GM19193 (cell line): ENCODE results near the gene TRMT6.

Source experiments
- POLR2A ChIP-seq: IDR thresholded peaks from 4 replicates; pipeline ENCODE4 v1.6.1; 2011; ENCODE audit not compliant: insufficient read depth, insufficient read length; ENCODE audit errors: extremely low read depth

TRMT6 gene, protein sequence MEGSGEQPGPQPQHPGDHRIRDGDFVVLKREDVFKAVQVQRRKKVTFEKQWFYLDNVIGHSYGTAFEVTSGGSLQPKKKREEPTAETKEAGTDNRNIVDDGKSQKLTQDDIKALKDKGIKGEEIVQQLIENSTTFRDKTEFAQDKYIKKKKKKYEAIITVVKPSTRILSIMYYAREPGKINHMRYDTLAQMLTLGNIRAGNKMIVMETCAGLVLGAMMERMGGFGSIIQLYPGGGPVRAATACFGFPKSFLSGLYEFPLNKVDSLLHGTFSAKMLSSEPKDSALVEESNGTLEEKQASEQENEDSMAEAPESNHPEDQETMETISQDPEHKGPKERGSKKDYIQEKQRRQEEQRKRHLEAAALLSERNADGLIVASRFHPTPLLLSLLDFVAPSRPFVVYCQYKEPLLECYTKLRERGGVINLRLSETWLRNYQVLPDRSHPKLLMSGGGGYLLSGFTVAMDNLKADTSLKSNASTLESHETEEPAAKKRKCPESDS

GRCh38 chr20:5950271-5951031, at the start of gene TRMT6, which contains the start of gene MCM8:
Gene TRMT6 (minus strand): TSS chr20:5950533. CDS start chr20:5950405, 128 bp downstream.
Gene MCM8 (plus strand): TSS chr20:5950652. CDS start chr20:5952016, 1,364 bp downstream.
- TF ChIP-seq POLR2A, result peak; percentile 77

DNA sequence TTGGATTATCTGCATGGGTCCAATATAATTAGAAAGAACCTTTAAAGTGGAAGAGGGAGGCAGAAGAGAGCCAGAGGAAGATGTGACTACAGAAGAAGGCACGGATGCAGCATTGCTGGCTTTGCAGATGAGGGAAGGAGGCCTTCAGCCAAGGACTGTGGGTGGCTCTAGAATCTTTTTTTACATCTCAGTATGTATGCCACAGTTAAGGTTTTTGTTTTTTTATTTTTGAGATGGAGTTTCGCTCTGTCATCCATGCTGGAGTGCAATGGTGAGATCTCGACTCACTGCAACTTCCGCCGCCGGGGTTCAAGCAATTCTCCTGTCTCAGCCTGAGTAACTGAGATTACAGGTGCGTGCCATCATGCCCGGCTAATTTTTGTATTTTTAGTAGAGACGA, 49.5 kb upstream of the TRMT6 start:
- TF ChIP-seq POLR2A, result no peak

GRCh38 chr20:5996765-5997164, 46.4 kb upstream of the TRMT6 start:
- no peak for TF ChIP-seq POLR2A

- TF ChIP-seq POLR2A, result no peak
These were observed 41.5 kb upstream of the TRMT6 start for GRCh38 chr20:5991623-5992441.

DNA sequence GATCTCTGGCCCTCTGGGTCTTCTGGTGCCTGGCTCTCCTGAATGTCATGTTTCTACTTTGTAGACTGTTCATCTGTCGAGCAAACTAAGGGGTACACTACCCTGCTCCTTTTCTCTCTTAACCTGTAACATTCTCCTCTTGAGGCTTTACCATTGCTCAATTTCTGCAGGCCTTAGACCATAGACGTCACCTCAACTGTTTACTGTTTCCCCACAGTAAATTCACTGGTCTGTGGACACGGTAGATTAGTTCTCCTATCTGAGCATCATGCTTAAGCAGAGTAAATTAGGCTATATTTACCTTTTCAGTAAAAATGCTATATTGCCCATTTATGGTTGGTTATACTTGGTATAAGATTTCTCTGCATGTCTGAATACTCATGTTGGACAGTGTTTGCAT, 40.6 kb upstream of the TRMT6 start:
- no peak for TF ChIP-seq POLR2A

DNA sequence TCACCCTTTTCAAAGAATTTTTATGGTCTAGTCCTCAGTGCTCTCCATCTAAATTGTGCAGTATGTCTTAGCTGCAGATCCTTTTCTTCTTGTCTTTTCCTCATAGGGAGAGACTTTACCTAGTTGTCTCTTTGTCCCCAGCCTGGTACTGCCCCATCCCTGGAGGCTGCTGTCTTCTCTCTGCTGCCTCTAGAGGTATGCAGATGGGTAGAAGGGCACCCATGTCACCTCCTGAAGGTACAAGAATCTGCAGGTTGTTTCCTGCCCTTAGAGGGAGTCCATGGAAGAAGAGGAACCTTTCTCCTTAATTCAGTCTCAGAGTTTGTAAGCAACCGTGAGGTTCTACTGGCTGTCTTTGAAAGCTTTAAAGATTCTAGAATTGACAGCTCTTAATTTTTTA, 39.2 kb upstream of the TRMT6 start:
- no peak for TF ChIP-seq POLR2A

GRCh38 chr20:5987383-5987782, 37.0 kb upstream of the TRMT6 start:
- TF ChIP-seq POLR2A, result no peak

DNA sequence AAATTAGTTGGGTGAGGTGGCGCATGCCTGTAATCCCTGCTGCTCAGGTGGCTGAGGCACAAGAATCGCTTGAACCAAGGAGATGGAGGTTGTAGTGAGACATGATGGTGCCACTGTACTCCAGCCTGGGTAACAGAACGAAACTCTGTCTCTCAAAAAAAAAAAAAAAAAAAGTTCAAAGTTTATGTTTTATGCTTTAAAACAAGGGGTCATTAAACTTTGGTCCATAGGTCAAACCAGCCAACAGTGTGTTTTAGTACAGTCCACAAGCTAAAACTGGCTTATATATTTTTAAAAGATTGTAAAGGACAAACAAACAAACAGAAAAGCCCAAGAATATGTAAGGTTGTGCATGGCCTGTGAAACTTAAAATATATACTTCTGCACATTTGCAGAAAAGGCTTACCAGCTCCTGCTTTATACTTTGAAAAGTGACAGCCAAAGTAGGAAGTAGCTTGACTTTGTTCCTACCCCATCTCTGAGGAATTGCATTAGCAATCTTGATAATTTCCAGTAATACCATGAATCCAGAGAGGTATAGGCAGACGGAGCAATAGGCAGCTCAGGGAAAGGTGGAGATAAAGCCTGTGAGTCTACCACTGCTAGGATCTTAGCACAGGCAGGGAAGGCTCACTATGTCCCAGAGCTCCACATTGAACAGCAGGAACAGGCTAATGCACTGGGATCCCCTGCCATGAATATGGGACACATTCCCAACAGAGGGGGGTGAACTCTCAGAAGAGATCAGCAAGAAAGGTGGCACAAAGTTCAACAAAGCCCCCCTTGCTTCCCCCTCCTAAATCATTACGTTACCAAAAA, 30.6 kb upstream of the TRMT6 start:
- TF ChIP-seq POLR2A, result no peak

- no peak for TF ChIP-seq POLR2A
These were observed 29.5 kb upstream of the TRMT6 start for GRCh38 chr20:5979801-5980200.

DNA sequence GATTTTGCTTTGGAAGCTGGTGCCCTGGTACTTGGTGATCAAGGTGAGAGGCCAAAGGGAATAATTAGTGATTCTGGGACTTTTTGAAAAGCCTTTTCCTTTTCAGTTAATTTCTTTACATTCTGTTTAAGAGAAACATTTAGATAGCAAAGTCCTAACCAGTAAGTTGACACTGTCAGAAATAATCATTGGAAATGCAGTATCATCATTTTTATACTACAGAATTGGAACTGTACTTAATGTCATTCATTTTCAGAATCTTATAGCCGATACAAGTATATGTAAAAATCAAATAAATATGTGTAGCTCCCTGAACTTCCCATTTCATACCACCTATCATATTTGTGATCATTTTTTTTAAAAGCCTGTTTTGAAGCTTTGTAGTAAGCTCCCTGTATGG, 27.6 kb upstream of the TRMT6 start:
- TF ChIP-seq POLR2A, result no peak

DNA sequence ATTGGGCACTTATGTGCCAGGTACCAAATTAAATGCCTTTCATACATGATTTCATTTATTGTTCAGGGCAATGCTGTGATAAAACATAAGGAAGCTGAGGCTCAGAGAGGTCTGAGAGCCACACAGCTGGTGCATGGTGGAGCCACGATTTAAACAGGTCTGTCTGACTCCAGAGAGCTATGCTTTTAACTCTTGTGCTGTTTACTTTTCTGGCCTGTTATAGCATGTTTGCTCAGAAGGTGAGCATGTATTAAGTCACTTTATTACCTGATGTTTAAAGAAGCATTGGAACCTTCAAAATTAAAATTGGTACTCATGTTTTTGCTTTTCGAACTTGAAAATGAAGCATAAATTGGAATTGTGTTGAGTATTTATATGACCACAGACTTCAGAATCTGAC, 26.9 kb upstream of the TRMT6 start:
- no peak for TF ChIP-seq POLR2A

GRCh38 chr20:5975778-5976177, 25.4 kb upstream of the TRMT6 start:
- no peak for TF ChIP-seq POLR2A

GRCh38 chr20:5974531-5974930, 24.2 kb upstream of the TRMT6 start:
- TF ChIP-seq POLR2A, result no peak

DNA sequence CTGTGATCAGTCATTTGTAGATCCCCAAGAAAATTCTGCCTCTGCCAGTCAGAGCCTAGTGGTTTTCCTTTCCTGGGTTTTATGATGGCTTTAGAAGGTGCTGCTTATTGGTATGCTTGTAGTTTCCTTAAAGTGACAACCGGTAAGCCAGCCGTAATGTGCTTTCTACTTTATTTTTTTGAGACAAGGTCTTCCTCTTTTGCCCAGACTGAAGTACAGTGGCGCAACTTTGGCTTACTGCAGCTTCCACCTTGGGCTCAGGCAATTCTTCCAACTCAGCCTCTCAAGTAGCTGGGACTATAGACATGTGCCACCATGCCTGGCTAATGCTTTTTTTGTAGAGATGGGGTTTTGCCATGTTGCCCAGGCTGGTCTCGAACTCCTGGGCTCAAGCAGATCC, 23.6 kb upstream of the TRMT6 start:
- no peak for TF ChIP-seq POLR2A
